Stomach (tissue), 19 donors: Measurements from ENCODE around the gene SLC46A2. TPM values are rescaled to one million over a fixed set of nuclear protein-coding genes. Genes with fewer than 3 reads are reported as not detected.
A peak's percentile ranks its signal among the peaks of the same experiment; 100 is the strongest.

ENCODE experiments used
- DNase-seq, 2 donors: peaks; one replicate each; pipeline versions ENCODE4 v3.0.0 to v3.0.0-alpha.2; 2013 to 2019
- H3K27ac ChIP-seq, 5 donors: fragments of 200-600 bp in 4 of 5; sonication (generic) in 4 of 5; one replicate each; pipeline ENCODE4 v1.5.1; 2013 to 2019; ENCODE audit warnings: mild to moderate bottlenecking in 1 of 5, moderate library complexity in 1 of 5
- H3K27me3 ChIP-seq, 3 donors: fragments of 200-600 bp; sonication (generic); one replicate each; pipeline ENCODE4 v1.5.1; 2017 to 2019; ENCODE audit warnings: mixed run types in 1 of 3
- H3K36me3 ChIP-seq, 4 donors: fragments of 200-600 bp; sonication (generic); 1 replicate in 3 of 4; 2 replicates in 1 of 4; pipeline ENCODE4 v1.5.1; 2016 to 2019
- H3K4me1 ChIP-seq, 4 donors: fragments of 200-600 bp; sonication (generic); one replicate each; pipeline ENCODE4 v1.5.1; 2016 to 2019
- H3K4me3 ChIP-seq, 4 donors: fragments of 200-600 bp; sonication (generic) in 3 of 4; one replicate each; pipeline ENCODE4 v1.5.1; 2016 to 2019; ENCODE audit warnings: mild to moderate bottlenecking in 1 of 4
- H3K9me3 ChIP-seq, 4 donors: fragments of 200-600 bp; sonication (generic); one replicate each; pipeline ENCODE4 v1.5.1; 2016 to 2019
- EP300 ChIP-seq: sonication (generic); formaldehyde crosslinking; IDR thresholded peaks from one replicate; pipeline ENCODE4 v1.6.1; 2017; ENCODE audit warnings: antibody characterized with exemption
- POLR2A ChIP-seq, 4 donors: fragments of 450-650 bp; IDR thresholded peaks; one replicate each; pipeline ENCODE4 v1.6.1; 2016; ENCODE audit warnings: antibody characterized with exemption in 4 of 4, control low read depth in 2 of 4, mild to moderate bottlenecking in 1 of 4, moderate library complexity in 1 of 4
- POLR2AphosphoS5 ChIP-seq, 3 donors: sonication (generic); formaldehyde crosslinking; IDR thresholded peaks; one replicate each; pipeline ENCODE4 v1.6.1; 2016; ENCODE audit warnings: antibody characterized with exemption in 3 of 3
- WGBS, 5 donors: extraction: QIAGEN DNeasy Blood & Tissue Kit in 3 of 5; methylation state at CpG; one replicate each; pipeline versions ENCODE4 v1.1.5 to v1.1.7; 2013 to 2018; 5-methylcytosine and 5-hydroxymethylcytosine counted together
- intact Hi-C: fragments of 100-400 bp; cut with DNase I; formaldehyde crosslinking; loops from one replicate; pipeline ENCODE4 v1.15.1; 2023; ENCODE audit warnings: low total_unique reads
- long read RNA-seq, 10 donors: transcript quantifications; one replicate each; lab custom pipeline, GENCODE V29; 2026
- polyA plus RNA-seq, 3 donors: library from polyadenylated mRNA; stranded (reverse); fragments of 200-250 nt; gene quantifications; one replicate each; pipeline ENCODE4 v1.2.3, GENCODE V29; 2013
- total RNA-seq, 5 donors: library from RNA; depleted of rRNA; stranded (reverse); fragments of >200 nt; gene quantifications; one replicate each; pipeline versions ENCODE4 v1.1.0 to v1.2.3, GENCODE V29; 2014 to 2016
- TF ChIP-seq, protein P1 (sequence below), 7 experiments: fragments of 450-650 bp in 4 of 7; fragments of 200-600 bp in 3 of 7; sonication (generic) in 3 of 7; IDR thresholded peaks; one replicate each; pipeline ENCODE4 v1.5.1; 2016 to 2019; ENCODE audit warnings: antibody characterized with exemption in 7 of 7, control low read depth in 2 of 7, mild to moderate bottlenecking in 1 of 7
- donor health status: healthy with polysubstance abuse.
- donor health status: Bipolar disorder and iron deficiency.
- donor health status: healthy.

Gene SLC46A2, protein sequence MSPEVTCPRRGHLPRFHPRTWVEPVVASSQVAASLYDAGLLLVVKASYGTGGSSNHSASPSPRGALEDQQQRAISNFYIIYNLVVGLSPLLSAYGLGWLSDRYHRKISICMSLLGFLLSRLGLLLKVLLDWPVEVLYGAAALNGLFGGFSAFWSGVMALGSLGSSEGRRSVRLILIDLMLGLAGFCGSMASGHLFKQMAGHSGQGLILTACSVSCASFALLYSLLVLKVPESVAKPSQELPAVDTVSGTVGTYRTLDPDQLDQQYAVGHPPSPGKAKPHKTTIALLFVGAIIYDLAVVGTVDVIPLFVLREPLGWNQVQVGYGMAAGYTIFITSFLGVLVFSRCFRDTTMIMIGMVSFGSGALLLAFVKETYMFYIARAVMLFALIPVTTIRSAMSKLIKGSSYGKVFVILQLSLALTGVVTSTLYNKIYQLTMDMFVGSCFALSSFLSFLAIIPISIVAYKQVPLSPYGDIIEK
- total RNA-seq (not detected), polyA plus RNA-seq (under 1 TPM in 1 of 3 donors, not detected in 2; 0.20 TPM)
- long read RNA-seq, donor 1 = 0 reads
- long read RNA-seq, donor 2 = 0 reads
- long read RNA-seq, donor 3 = 0 reads
- long read RNA-seq, donor 4 = 0 reads
- long read RNA-seq, donor 5 = 0 reads
- long read RNA-seq, donor 6 = 0 reads
- long read RNA-seq, donor 7 = 0 reads
- long read RNA-seq, donor 8 = 0 reads
- long read RNA-seq, donor 9 = 0 reads
- long read RNA-seq, donor 10 = 0 reads

DNA sequence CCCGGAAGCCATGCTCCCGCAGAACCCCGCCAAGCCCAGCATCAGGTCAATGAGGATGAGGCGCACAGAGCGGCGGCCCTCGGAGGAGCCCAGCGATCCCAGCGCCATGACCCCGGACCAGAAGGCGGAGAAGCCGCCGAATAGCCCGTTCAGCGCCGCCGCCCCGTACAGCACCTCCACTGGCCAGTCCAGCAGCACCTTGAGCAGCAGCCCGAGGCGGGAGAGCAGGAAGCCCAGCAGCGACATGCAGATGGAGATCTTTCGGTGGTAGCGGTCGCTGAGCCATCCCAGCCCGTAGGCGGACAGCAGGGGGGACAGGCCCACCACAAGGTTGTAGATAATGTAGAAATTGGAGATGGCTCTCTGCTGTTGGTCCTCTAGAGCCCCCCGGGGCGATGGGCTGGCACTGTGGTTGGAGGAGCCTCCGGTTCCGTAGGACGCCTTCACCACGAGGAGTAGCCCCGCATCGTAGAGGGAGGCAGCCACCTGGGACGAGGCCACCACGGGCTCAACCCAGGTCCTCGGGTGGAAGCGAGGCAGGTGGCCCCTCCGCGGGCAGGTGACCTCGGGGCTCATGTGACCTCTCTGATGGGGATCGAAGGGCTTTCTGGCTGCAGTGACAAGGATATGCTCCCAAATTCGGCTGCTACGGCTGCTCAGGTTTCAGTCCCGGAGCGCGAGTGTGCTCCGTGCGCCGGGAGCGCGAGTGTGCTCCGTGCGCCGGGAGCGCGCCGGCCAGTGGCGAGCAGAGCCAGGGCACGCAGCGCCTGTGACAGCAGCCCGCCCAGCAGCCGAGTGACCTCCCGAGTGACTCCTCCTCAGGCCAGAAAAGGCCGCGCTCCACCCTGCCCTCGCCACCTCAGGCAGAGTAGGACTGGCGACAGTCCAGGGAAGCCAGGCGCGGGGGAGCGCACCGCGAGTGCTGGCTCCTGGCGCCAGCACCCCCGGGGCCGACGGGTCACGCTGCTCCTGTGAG is at the start of gene SLC46A2:
Gene SLC46A2 (minus strand): TSS at position 771 of the 976 bp plus-strand sequence. CDS start 195 bp downstream, at position 576.
- WGBS, 5 donors = 11 to 21% (median 17%) methylated on average over 19 to 78 of the region's 78 CpGs
- intact Hi-C loops = no loop called here
- Histone ChIP-seq H3K27ac (no peak within 1 kb of the TSS), H3K36me3 (no peaks in the 10 kb centered on the region), H3K4me3 (peak within 1 kb of the TSS; percentile 34 to 57 (median 38)), H3K27me3 (peaks cover 0 to 37% (median 16%) of the 10 kb centered on the region in 3 donors), H3K9me3 (no peaks in the 10 kb centered on the region), H3K4me1 (peaks cover 10 to 14% (median 13%) of the 10 kb centered on the region in 4 donors)
- peak; percentile 30 to 34 for DNase-seq
- TF ChIP-seq, protein P1, sequence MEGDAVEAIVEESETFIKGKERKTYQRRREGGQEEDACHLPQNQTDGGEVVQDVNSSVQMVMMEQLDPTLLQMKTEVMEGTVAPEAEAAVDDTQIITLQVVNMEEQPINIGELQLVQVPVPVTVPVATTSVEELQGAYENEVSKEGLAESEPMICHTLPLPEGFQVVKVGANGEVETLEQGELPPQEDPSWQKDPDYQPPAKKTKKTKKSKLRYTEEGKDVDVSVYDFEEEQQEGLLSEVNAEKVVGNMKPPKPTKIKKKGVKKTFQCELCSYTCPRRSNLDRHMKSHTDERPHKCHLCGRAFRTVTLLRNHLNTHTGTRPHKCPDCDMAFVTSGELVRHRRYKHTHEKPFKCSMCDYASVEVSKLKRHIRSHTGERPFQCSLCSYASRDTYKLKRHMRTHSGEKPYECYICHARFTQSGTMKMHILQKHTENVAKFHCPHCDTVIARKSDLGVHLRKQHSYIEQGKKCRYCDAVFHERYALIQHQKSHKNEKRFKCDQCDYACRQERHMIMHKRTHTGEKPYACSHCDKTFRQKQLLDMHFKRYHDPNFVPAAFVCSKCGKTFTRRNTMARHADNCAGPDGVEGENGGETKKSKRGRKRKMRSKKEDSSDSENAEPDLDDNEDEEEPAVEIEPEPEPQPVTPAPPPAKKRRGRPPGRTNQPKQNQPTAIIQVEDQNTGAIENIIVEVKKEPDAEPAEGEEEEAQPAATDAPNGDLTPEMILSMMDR (IDR thresholded peaks at IDR 0.05) = no peak
- TF ChIP-seq POLR2AphosphoS5 (IDR thresholded peaks at IDR 0.05) = no peak
- no peak for TF ChIP-seq EP300
- no peak for TF ChIP-seq POLR2A (IDR thresholded peaks at IDR 0.05)

DNA sequence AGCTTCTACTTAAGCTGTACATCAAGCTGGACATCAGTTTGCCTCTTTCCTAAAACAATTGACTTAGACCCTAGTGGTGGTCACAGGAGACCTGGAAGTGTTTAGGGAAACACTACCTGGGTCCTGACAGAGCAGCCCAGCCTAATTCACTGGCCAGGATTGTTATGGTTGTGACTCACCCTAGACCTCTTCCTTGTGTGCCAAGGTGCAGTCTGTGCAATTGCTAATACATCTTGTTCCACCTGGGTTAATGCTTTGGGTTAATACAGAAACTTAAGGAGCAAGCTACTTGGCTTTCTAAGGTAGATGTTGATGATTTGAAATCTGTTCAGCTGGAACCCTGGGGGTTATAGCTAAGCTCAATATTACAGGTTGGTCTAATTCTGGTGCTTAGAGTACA is 48.7 kb upstream of the SLC46A2 start:
- DNase-seq = no peak
- Histone ChIP-seq H3K9me3 (peaks cover 0 to 3% (median 0%) of the 10 kb centered on the region in 4 donors), H3K4me3 (no peak overlapping the region), H3K36me3 (no peaks in the 10 kb centered on the region), H3K27me3 (peaks cover 0 to 23% (median 0%) of the 10 kb centered on the region in 3 donors), H3K27ac (no peak overlapping the region), H3K4me1 (no peaks in the 10 kb centered on the region)
- intact Hi-C loops = no loop called here
- TF ChIP-seq POLR2AphosphoS5 (IDR thresholded peaks at IDR 0.05) (no peak), POLR2A (IDR thresholded peaks at IDR 0.05) (no peak), EP300 (no peak)
- TF ChIP-seq, protein P1 (IDR thresholded peaks at IDR 0.05) = no peak

DNA sequence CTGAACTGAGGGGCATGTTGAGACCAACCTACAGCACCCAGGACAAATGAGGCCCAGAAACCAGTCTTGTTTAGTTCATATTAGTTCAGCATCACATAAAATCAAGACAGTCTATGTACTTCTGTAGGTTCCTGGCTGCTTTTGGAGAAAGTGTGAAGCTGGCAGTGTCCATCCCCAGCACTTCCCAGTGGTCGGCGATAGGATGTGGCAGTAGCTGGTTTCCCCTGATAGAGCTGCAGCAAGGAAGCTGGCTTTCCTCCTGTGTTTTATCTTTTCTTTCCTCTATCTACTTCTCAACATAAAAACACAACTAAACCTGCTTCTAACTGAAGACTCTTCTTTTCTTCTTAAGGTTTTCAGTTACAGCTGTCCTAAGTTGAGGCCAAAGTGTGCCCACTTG is 43.0 kb upstream of the SLC46A2 start:
- H3K27me3 ChIP-seq = peaks cover 0 to 40% (median 6%) of the 10 kb centered on the region in 3 donors
- H3K27ac ChIP-seq = no peak overlapping the region
- no peaks in the 10 kb centered on the region for H3K36me3 ChIP-seq
- no peak overlapping the region for H3K4me3 ChIP-seq
- intact Hi-C loops = no loop called here
- WGBS, 5 donors = 68 to 76% (median 71%) methylated on average over 2 of the region's 2 CpGs
- no peaks in the 10 kb centered on the region for H3K9me3 ChIP-seq
- no peak for TF ChIP-seq POLR2A (IDR thresholded peaks at IDR 0.05)
- no peaks in the 10 kb centered on the region for H3K4me1 ChIP-seq
- no peak for DNase-seq

DNA sequence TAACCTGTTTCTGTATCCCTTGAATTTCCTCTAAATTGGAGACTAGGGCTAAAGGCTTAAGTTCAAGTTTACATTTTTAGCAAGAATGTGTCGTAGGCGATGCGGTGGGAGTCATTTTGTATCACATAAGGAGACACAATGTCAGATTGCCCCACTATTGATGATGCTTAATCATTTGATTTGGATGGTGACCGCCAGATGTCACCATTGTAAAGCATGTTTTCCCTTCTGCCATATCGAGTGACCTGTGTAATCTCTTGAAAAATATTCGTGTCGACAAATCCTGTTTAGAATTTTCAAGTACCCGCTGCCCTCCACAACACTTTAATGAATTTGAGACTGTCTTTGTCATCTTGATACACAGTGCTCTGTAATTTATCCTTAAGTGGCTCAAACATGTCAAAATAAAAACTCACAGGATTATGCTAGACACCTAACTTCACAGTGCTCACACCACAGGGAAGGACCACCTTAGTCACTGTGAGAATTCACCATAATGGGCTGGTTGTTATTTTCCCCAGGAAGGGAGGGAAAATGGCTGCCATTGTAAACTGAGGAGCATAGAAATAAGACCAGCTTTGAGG is 34.5 kb upstream of the SLC46A2 start:
- WGBS, 5 donors = 17 to 25% (median 21%) methylated on average over 8 of the region's 8 CpGs
- H3K4me3 ChIP-seq = no peak overlapping the region
- intact Hi-C loops = no loop called here

More for the DNA sequence above, 34.5 kb upstream of the SLC46A2 start:
- DNase-seq = peak in 1 of 2 donors; percentile 64
- H3K27ac ChIP-seq = no peak overlapping the region
- H3K27me3 ChIP-seq = peaks cover 0 to 5% (median 0%) of the 10 kb centered on the region in 3 donors
- no peak for TF ChIP-seq POLR2A (IDR thresholded peaks at IDR 0.05)
- TF ChIP-seq, protein P1 (IDR thresholded peaks at IDR 0.05) = peak in 1 of 7 experiments; percentile 36
- no peak for TF ChIP-seq EP300
- TF ChIP-seq POLR2AphosphoS5 (IDR thresholded peaks at IDR 0.05) = no peak
- no peaks in the 10 kb centered on the region for H3K9me3 ChIP-seq
- H3K36me3 ChIP-seq = no peaks in the 10 kb centered on the region
- H3K4me1 ChIP-seq = no peaks in the 10 kb centered on the region
